NK-92 (cell line): ENCODE measurements around the gene ZNF774.
A peak's percentile ranks its signal among the peaks of the same experiment; 100 is the strongest.
"Not testable (repeated sequence)": the region's sequence is repeated elsewhere in the genome, so short reads cannot be mapped to it uniquely, and the experiment has no call there.

ENCODE experiments used
- DNase-seq: peaks from one replicate; lab custom pipeline; 2025; ENCODE audit not compliant: unreplicated experiment; lab: John Stamatoyannopoulos, UW

ZNF774 gene

DNA sequence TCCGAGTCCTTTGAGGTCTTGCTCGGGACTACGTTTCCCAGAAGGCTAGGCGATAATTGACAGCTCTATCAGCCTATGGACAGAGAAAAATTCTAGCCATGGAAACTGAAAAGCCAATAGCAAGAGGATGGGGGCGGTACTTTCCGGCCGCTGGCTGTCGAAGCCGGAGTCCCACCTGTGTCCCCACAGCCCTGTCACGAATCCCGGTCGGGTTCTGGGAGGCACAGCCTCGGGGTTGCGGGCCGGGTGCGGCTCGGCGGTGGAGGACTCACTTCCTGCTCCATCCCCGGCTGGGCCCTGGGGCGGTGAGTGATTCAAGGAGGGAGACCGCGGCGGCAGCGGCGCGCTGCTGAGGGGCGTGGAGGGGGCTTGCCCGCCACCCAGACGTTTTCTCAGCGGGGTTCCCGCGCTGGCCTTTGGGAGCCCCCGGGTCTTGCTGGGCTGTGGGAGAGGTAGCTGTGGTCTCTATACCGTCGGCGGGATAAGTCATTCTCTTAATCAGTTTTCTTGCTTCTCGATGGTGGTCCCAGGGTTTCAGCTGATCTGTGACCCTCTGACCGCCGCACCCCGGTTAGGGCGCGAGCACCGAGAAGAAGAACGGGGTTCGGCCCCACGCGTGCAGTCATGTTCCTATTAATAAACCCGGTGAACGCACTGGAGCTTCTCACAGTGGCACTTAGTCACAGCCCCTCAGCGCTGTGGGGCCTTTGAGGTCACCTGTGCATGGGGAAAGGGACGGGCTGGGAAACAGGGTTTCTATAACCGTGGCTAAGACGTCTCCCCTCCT lies at the start of gene ZNF774:
Gene ZNF774 (plus strand): TSS at position 178 of the 787 bp plus-strand sequence. CDS start 2,377 bp downstream, outside the sequence.
- peak; percentile 55 for DNase-seq

DNA sequence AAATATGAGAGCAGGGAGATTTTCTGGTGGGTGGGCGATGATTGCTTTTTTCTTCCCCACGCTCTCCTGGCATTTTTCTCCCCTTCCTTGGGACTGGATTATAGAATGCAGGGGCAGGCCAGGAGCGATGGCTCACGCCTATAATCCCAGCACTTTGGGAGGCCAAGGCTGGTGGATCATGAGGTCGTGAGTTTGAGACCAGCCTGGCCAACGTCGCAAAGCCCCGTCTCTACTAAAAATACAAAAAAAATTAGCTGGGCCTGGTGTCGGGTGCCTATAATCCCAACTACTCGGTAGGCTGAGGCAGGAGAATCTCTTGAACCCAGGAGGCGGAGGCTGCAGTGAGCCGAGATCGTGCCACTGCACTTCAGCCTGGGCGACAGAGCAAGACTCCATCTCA lies 46.7 kb upstream of the ZNF774 start:
- not testable (repeated sequence) for DNase-seq

DNA sequence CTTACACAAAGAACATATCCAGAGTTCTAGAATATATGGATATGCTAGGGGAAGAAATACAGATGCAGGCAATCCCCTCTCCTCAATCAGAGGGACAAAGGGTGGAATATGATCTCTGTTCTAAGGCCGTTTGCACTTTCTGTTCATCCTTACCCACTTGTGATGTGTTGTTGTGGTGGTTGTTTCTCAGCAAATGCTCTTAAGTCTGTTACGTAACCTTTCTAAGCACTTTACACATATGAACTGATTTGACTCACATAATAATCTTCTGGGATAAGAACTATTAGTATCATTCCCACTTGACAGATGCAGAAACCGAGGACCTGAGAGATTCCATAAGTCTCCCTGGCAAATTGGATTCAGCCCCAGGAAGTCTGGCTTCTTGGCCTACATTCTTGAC lies 46.2 kb upstream of the ZNF774 start:
- DNase-seq = no peak

DNA sequence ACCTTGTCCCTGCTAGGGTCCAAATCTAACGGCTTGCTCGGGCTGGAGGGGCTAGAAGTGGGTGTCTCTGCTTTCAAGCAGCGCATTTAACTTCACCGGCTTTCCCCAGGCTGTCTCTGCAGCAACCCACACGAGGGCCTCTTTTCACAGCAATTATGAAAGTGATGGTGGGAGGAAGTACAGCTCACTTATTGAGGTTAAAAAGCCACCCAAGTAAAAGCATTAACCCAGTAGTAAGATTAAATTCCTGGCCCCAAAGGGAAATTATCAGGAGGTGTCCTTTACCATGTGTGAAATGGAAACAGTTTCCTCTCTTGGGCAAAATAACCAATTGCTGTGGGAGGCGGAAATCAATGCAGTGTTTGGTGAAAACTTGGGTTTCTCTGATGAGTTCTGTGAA lies 45.5 kb upstream of the ZNF774 start:
- no peak for DNase-seq

GRCh38 chr15:90307661-90308060 lies 44.4 kb upstream of the ZNF774 start:
- no peak for DNase-seq

DNA sequence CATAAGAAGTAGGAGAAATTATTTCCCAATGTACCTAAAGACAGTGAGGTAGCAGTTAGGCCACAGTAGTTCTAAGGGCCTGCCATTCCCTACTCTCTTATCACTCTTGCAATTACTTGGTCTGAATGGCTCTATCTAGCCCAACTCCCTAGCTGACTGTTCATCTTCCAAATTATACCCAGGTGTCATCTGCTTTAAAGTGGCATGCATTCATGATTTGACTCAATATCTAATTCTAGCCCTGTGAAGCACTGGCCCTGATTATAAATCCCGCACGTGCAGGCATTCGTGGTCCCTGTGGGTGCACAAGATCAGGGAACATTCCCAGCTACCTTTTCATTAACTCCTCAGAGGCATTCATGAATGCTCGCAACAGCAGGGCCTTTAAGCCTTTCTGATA lies 43.1 kb upstream of the ZNF774 start:
- no peak for DNase-seq

- DNase-seq = no peak
These were observed 36.7 kb upstream of the ZNF774 start for GRCh38 chr15:90315278-90315982.

DNA sequence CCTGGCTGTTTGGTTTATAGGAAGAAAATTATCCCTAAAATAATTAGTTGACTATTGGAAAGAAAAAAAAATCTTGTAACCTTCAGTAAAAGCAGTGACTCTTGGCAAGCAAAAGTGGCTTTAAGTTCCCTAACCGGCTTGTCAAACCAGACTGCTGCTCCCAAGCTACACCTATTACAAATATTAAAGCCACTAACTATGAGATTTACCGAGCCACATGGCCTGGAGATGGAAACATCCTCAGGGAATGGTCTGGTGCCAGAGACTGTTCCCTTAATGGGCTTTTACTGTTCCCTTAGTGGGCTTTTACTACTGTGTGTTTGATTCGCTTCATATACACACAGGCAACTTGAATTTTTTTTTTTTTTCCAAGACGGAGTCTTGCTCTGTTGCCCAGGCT lies 35.9 kb upstream of the ZNF774 start:
- DNase-seq = no peak

GRCh38 chr15:90318591-90318990 lies 33.5 kb upstream of the ZNF774 start:
- DNase-seq = no peak

GRCh38 chr15:90320062-90320884 lies 31.8 kb upstream of the ZNF774 start:
- DNase-seq = no peak

- no peak for DNase-seq
These were observed 31.2 kb upstream of the ZNF774 start for GRCh38 chr15:90320885-90321278.

DNA sequence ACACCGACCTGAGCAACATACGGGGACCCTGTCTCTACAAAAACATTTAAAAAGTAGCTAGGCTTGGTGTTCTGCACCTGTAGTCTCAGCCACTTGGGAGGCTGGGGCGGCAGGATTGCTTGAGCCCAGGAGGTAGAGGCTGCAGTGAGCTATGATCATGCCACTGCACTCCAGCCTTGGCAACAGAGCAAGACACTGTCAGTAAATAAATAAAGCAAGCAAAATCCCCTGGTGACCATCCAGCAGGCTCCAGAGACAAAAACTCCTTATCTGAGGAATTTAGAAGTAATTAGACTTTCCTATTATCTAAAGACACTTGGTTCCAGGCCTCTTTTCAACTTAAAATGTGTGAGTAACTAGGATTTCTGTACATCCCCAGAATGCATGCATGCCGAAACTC lies 29.5 kb upstream of the ZNF774 start:
- DNase-seq = no peak

GRCh38 chr15:90325726-90326125 lies 26.4 kb upstream of the ZNF774 start:
- DNase-seq = no peak

- DNase-seq = no peak
These were observed 25.6 kb upstream of the ZNF774 start for GRCh38 chr15:90326441-90326840.

DNA sequence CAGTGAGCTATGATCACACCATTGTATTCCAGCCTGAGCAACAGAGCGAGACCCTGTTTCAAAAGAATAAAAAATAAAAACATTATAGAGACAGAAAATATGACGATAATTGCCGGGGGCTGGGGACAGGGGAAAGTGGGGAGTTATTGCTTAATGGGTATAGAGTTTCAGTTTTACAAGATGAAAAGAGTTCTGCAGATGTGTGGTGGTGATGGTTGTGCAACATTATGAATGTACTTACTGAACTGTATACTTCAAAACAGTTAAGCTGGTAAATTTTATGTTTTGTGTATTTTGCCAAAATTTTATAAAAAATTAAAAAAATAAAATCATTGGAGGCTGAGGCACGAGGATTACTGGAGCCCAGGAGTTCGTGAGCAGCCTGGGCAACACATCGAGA lies 24.8 kb upstream of the ZNF774 start:
- DNase-seq = no peak

DNA sequence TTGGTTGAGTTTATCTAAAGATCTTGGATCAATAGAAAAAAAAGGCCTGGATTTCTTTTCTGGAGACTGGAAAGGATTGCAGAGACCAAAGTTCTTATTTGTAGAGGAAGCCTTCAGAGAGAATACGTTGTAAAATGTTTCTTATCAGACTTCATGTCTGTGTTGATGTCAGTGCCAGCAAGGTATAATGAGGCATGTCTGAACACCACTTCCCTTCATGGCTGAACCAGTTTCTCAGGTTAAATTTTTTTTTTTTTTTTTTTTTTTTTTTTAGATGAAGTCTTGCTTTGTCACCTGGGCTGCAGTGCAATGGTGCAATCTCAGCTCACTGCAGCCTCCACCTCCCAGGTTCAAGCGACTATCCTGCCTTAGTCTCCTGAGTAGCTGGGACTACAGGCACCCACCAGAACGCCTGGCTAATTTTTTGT lies 17.8 kb upstream of the ZNF774 start:
- DNase-seq = no peak

- DNase-seq = no peak
These were observed 15.4 kb upstream of the ZNF774 start for GRCh38 chr15:90336705-90337141.

GRCh38 chr15:90337256-90337655 lies 14.8 kb upstream of the ZNF774 start:
- no peak for DNase-seq

- no peak for DNase-seq
These were observed 13.6 kb upstream of the ZNF774 start for GRCh38 chr15:90338532-90338931.

- DNase-seq = no peak
These were observed 11.7 kb upstream of the ZNF774 start for GRCh38 chr15:90340345-90340744.

DNA sequence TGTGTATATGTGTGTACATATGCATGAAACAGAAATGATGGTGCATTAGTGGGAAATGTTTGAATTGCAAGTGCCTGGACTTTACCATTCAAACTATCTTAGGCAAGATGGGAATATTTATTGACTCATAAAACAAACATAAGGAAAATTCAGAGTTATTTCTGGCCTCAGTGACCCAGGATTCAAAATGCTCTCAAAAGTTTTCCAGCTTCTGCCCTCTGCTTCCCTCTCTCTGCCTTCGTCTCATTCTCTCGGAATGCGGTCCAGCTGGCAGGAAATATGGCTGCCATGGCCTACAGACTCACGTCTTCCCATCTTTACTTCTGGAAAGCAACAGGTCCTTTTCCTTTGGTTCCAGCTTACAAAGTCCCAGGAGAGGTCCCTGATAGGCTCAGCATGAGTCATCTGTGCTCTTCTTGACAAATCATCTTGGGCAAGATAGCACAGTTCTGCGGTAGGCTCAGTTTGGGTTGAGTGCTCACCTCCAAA lies 8.7 kb upstream of the ZNF774 start:
- no peak for DNase-seq
